ENCODE data around the gene LOC101059915.
A peak's percentile ranks its signal among the peaks of the same experiment; 100 is the strongest.

Gene LOC101059915

DNA sequence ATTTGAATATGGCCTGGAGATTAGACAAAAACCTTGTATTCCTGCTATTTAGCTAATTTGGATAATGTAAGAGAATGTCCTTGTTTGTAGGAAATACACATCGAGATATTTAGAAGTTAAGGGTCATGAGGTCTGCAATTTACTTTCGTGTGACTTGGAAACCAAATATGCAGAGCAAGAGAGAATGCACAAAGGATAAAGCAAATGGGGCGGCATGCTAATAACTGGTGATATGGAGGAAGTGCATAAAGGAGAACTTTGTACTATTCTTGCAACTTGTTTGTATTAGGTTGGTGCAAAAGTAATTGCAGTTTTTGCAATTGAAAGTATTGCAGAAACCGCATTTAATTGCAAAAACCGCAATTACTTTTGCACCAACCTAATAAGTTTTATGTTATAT, 41.9 kb upstream of the LOC101059915 start:
- Histone ChIP-seq H3K36me3 (ENCODE audit: low read depth) (no peaks in the 10 kb centered on the region), H3K4me3 (no peak overlapping the region), H3K9me3 (no peaks in the 10 kb centered on the region), H3K4me1 (ENCODE audit: low read depth) (peaks cover 33% of the 10 kb centered on the region)
- ATAC-seq: no peak
- TF ChIP-seq, protein P1, sequence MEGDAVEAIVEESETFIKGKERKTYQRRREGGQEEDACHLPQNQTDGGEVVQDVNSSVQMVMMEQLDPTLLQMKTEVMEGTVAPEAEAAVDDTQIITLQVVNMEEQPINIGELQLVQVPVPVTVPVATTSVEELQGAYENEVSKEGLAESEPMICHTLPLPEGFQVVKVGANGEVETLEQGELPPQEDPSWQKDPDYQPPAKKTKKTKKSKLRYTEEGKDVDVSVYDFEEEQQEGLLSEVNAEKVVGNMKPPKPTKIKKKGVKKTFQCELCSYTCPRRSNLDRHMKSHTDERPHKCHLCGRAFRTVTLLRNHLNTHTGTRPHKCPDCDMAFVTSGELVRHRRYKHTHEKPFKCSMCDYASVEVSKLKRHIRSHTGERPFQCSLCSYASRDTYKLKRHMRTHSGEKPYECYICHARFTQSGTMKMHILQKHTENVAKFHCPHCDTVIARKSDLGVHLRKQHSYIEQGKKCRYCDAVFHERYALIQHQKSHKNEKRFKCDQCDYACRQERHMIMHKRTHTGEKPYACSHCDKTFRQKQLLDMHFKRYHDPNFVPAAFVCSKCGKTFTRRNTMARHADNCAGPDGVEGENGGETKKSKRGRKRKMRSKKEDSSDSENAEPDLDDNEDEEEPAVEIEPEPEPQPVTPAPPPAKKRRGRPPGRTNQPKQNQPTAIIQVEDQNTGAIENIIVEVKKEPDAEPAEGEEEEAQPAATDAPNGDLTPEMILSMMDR (IDR thresholded peaks at IDR 0.05): no peak
- intact Hi-C loops (cut with DNase I, micrococcal nuclease): no loop called here
- DNase-seq: no peak

DNA sequence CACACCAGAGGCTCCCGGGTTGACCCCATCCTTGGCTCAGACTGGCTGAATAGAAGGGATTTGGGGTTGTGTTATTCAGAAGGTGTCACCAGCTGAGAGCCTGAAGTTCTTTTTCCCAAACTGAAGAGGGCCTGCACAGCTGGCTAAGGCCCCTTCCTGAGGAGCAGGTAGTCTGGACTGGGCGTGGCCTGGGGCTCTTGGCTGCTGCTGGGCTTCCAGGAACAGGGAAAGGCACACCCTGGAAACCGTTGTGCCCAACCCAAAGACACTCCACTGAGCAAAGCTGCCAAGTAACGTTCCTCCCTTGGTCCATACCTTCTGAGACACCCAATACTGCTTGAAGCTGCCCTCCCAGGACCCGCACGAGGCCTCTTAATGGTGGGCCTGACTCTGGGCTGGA, 40.8 kb upstream of the LOC101059915 start:
- TF ChIP-seq, protein P1 (IDR thresholded peaks at IDR 0.05): no peak
- peak; percentile 61 for ATAC-seq
- intact Hi-C loops (cut with DNase I, micrococcal nuclease): no loop called here
- Histone ChIP-seq H3K4me3 (no peak overlapping the region), H3K4me1 (ENCODE audit: low read depth) (peaks cover 33% of the 10 kb centered on the region), H3K9me3 (no peaks in the 10 kb centered on the region), H3K36me3 (ENCODE audit: low read depth) (no peaks in the 10 kb centered on the region)
- DNase-seq: peak; percentile 67 to 78 (median 72)

DNA sequence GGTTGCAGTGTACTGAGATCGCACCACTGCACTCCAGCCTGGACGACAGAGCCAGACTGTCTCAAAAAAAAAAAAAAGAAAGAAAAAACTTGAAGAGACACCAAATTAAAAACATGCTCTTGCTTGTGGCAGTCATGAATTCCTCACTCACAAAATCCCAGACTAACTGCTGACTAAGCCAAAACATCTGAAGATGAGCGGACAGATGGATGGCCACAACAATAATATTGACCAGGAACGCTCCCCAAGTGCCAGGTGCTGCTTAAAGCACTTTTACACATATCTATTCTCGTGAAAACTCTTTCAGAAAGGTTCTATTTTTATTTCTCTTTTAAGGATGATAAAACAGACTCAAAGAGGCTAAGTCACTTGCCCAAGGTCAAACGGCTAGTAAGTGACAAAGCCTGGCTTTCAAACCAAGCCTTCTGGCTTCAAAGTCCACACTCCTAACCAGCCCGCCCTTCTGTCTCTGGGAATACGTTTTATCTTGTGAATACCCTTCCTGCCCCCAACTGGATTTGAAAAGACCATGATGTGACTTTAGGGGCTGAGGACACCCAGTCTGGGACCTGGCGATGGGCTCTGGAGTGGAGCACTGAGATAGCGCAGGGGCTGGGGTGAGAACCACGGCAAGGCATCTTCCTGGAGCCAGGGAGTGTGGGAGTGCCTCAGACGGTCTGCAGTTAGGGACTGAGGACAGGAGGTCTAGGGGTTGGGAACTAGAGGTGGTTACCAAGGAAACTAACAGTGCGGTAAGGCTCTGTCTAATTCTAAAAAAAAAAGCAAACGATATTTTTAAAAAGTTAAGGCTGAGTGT, 39.5 kb upstream of the LOC101059915 start:
- intact Hi-C loops (cut with DNase I, micrococcal nuclease): no loop called here
- TF ChIP-seq, protein P1 (IDR thresholded peaks at IDR 0.05): no peak
- DNase-seq: no peak
- Histone ChIP-seq H3K4me3 (no peak overlapping the region), H3K4me1 (ENCODE audit: low read depth) (peaks cover 26% of the 10 kb centered on the region), H3K9me3 (no peaks in the 10 kb centered on the region), H3K36me3 (ENCODE audit: low read depth) (no peaks in the 10 kb centered on the region)
- no peak for ATAC-seq

DNA sequence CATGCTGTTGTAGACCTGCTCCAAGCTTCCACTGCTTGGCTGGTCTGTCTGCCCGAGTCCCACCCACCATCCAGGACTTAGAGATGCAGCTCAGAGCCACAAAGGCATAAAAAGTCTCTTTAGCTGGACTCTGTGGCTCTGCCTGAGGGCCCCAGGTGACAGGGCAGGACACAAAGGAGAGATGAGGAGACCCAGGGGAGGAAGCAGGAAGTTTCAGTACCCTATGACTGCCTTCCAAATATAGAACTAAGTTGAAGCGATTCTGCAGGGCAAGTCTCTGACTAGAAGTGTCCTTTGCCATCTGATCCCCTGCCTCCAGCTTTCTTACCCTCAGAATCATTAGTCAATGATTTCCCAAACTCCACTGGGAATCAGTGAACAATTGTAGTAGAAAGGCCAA, 37.9 kb upstream of the LOC101059915 start:
- intact Hi-C loops (cut with DNase I, micrococcal nuclease): no loop called here
- Histone ChIP-seq H3K4me1 (ENCODE audit: low read depth) (peaks cover 11% of the 10 kb centered on the region), H3K9me3 (no peaks in the 10 kb centered on the region), H3K4me3 (no peak overlapping the region), H3K36me3 (ENCODE audit: low read depth) (no peaks in the 10 kb centered on the region)
- TF ChIP-seq, protein P1 (IDR thresholded peaks at IDR 0.05): no peak
- DNase-seq: no peak
- peak; percentile 10 for ATAC-seq

DNA sequence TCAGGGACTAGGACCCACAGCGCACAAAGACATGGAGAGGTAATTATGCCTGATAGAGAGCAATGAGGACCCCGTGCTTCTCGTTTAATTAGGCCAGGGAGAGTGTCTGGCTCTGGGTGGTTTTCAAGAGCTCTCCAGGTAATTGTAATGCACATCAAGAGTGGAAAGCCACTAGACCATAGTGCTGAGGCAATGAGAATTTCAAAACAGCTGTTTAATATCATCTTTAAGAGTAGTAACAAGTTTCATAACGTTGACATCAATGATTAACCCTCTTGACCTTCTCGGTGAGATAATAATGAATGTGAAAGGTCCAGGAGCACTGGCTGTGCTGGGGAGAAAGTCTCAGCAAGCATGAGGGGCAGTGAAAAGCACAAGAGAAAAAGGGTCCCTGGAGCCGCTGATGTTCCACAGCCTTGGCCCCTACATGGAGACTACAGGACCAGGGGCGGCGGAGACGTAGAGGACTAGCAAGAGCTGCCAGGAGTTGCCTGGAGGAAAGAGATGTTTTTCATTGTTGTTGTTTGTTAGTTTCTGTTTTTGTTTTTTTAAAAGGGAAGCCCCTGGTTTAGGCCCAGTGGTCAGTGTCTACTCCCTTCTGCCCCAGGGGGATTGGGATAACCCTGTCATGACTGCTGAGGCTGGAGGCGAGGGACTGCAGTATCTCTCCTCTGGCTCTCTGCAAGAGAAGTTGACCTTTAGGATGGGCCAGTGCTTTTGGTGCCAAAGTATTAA, 34.3 kb upstream of the LOC101059915 start:
- ATAC-seq (no peak), DNase-seq (no peak)
- Histone ChIP-seq H3K4me3 (no peak overlapping the region), H3K36me3 (ENCODE audit: low read depth) (no peaks in the 10 kb centered on the region), H3K4me1 (ENCODE audit: low read depth) (no peaks in the 10 kb centered on the region), H3K9me3 (no peaks in the 10 kb centered on the region)
- TF ChIP-seq, protein P1 (IDR thresholded peaks at IDR 0.05): no peak
- intact Hi-C loops (cut with DNase I, micrococcal nuclease): no loop called here

All from mucosa of descending colon (tissue), 3 donors.